Measurements from ENCODE around the gene ZNF467.

ZNF467 gene

GRCh38 chr7:149770728-149771636, 2.4 kb downstream of the ZNF467 start:
- Histone ChIP-seq H3K27ac (peak overlapping the region; percentile 45 to 84), H3K4me3 (peak overlapping the region; percentile 76)
- TF ChIP-seq, protein P1, sequence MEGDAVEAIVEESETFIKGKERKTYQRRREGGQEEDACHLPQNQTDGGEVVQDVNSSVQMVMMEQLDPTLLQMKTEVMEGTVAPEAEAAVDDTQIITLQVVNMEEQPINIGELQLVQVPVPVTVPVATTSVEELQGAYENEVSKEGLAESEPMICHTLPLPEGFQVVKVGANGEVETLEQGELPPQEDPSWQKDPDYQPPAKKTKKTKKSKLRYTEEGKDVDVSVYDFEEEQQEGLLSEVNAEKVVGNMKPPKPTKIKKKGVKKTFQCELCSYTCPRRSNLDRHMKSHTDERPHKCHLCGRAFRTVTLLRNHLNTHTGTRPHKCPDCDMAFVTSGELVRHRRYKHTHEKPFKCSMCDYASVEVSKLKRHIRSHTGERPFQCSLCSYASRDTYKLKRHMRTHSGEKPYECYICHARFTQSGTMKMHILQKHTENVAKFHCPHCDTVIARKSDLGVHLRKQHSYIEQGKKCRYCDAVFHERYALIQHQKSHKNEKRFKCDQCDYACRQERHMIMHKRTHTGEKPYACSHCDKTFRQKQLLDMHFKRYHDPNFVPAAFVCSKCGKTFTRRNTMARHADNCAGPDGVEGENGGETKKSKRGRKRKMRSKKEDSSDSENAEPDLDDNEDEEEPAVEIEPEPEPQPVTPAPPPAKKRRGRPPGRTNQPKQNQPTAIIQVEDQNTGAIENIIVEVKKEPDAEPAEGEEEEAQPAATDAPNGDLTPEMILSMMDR (IDR thresholded peaks at IDR 0.05) = no peak
- no peak for DNase-seq (ENCODE audit: low spot score)

DNA sequence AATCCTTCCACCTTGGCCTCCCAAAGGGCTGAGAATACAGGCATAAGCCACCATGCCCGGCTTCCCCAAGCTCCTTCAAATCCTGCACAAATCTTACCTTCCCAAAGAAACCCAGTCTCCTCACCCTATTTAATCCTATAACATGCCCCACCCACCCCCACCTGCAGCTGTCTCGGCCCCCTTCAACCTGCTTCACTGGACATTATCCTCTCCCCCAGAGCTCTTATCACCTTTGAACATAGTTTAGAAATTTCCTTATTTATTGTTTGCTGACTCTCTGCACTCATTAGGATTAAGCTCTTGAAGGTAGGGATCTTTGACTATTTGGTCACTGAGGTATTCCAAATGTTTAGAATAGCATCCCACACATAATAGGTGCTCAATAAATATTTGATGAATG, 3.5 kb downstream of the ZNF467 start:
- TF ChIP-seq, protein P1 (IDR thresholded peaks at IDR 0.05) = no peak
- Histone ChIP-seq H3K27ac (no peak overlapping the region), H3K4me3 (no peak overlapping the region)
- DNase-seq (ENCODE audit: low spot score) = no peak

- DNase-seq (ENCODE audit: low spot score) = no peak
- H3K4me3 ChIP-seq = no peak overlapping the region
- TF ChIP-seq, protein P1 (IDR thresholded peaks at IDR 0.05) = no peak
- no peak overlapping the region for H3K27ac ChIP-seq
These were observed 4.5 kb downstream of the ZNF467 start for GRCh38 chr7:149768931-149769330.

GRCh38 chr7:149767068-149767467, 6.3 kb downstream of the ZNF467 start:
- no peak for DNase-seq (ENCODE audit: low spot score)
- H3K27ac ChIP-seq = no peak overlapping the region

GRCh38 chr7:149766135-149766675, 7.2 kb downstream of the ZNF467 start:
- Histone ChIP-seq H3K4me3 (no peak overlapping the region), H3K27ac (no peak overlapping the region)
- TF ChIP-seq, protein P1 (IDR thresholded peaks at IDR 0.05) = no peak
- DNase-seq (ENCODE audit: low spot score) = no peak

More at GRCh38 chr7:149767068-149767467, 6.3 kb downstream of the ZNF467 start:
- TF ChIP-seq, protein P1 (IDR thresholded peaks at IDR 0.05) = no peak
- no peak overlapping the region for H3K4me3 ChIP-seq

GRCh38 chr7:149765399-149766121, 7.8 kb downstream of the ZNF467 start:
- Histone ChIP-seq H3K27ac (no peak overlapping the region), H3K4me3 (no peak overlapping the region)
- DNase-seq (ENCODE audit: low spot score) = no peak
- TF ChIP-seq, protein P1 (IDR thresholded peaks at IDR 0.05) = no peak

All from coronary artery (tissue), 2 donors.